B cell (primary cell): ENCODE data around the gene NSUN2. TPM values are rescaled to one million over a fixed set of nuclear protein-coding genes. Genes with fewer than 3 reads are reported as not detected.

Experiments used
- ATAC-seq: fragments of 200-7000 bp; cut with Tn5 transposase; one replicate; pipeline ENCODE4 v1.10.0; 2021; ENCODE audit warnings: low read depth, mild to moderate bottlenecking, moderate number of reproducible peaks, moderate library complexity
- CTCF ChIA-PET: fragments of 350-600 bp; sonication (Branson Sonifier 250); formaldehyde crosslinking; loops from one replicate; lab custom pipeline; 2021; ENCODE audit warnings: antibody characterized with exemption, inconsistent platforms; lab: Charles Lee
- POLR2A ChIA-PET: fragments of 350-600 bp; sonication (Branson Sonifier 250); formaldehyde crosslinking; loops from one replicate; lab custom pipeline; 2021; ENCODE audit warnings: antibody characterized with exemption; lab: Charles Lee
- DNase-seq: peaks from one replicate; pipeline ENCODE4 v3.0.0; 2013
- H2AFZ ChIP-seq: 2 replicates; pipeline ENCODE4 v1.6.1; 2012; ENCODE audit warnings: mild to moderate bottlenecking, low read depth, low read length; ENCODE audit not compliant: insufficient read depth, poor library complexity, severe bottlenecking
- H3K27ac ChIP-seq, 2 donors: 1 replicate in 1 of 2; 2 replicates in 1 of 2; pipeline ENCODE4 v1.5.1; 2012 to 2013; ENCODE audit warnings: low read length in 2 of 2, mild to moderate bottlenecking in 2 of 2, moderate library complexity in 1 of 2
- H3K27me3 ChIP-seq, 4 experiments: fragments of 200-600 bp in 1 of 4; sonication (generic) in 1 of 4; replicated peaks in 1 of 4; 1 replicate in 2 of 4; 2 replicates in 2 of 4; pipeline versions ENCODE4 v1.6.1 to v1.7.0; 2013 to 2016; ENCODE audit warnings: low read length in 3 of 4, mild to moderate bottlenecking in 2 of 4, mixed read lengths in 1 of 4, moderate library complexity in 1 of 4; ENCODE audit not compliant: insufficient read depth in 4 of 4, control insufficient read depth in 3 of 4; ENCODE audit errors: control extremely low read depth in 1 of 4
- H3K36me3 ChIP-seq, 2 experiments: replicated peaks in 1 of 2; 1 replicate in 1 of 2; 2 replicates in 1 of 2; pipeline versions ENCODE4 v1.6.1 to v1.7.1; 2013; ENCODE audit warnings: low read length in 1 of 2; ENCODE audit not compliant: insufficient read depth in 2 of 2, control insufficient read depth in 1 of 2; ENCODE audit errors: control extremely low read depth in 1 of 2, extremely low read depth in 1 of 2
- H3K4me1 ChIP-seq, 2 donors: fragments of 200-600 bp in 1 of 2; sonication (generic) in 1 of 2; 1 replicate in 1 of 2; 2 replicates in 1 of 2; pipeline versions ENCODE4 v1.5.1 to v1.6.1; 2013 to 2017; ENCODE audit warnings: low read length in 2 of 2; ENCODE audit not compliant: control insufficient read depth in 2 of 2, insufficient read depth in 2 of 2
- H3K4me2 ChIP-seq: replicated peaks from 2 replicates; pipeline ENCODE3; 2012; ENCODE audit warnings: mild to moderate bottlenecking, low read depth, low read length; ENCODE audit not compliant: poor library complexity, severe bottlenecking
- H3K4me3 ChIP-seq, 5 experiments: fragments of 200-600 bp in 1 of 5; sonication (generic) in 1 of 5; 1 replicate in 3 of 5; 2 replicates in 2 of 5; pipeline versions ENCODE4 v1.5.1 to v1.7.0; 2011 to 2016; ENCODE audit warnings: low read length in 4 of 5, mild to moderate bottlenecking in 4 of 5, low read depth in 2 of 5, control low read depth in 1 of 5, moderate library complexity in 1 of 5; ENCODE audit not compliant: insufficient read depth in 1 of 5; ENCODE audit errors: control extremely low read depth in 1 of 5, extremely low read depth in 1 of 5
- H3K79me2 ChIP-seq: fragments of 200-600 bp; sonication (generic); one replicate; pipeline ENCODE4 v1.6.0; 2016; ENCODE audit warnings: low read length; ENCODE audit not compliant: control insufficient read depth, insufficient read depth
- H3K9ac ChIP-seq: fragments of 200-600 bp; sonication (generic); 2 replicates; pipeline ENCODE4 v1.6.1; 2017; ENCODE audit warnings: mild to moderate bottlenecking, low read length, moderate library complexity
- H3K9me3 ChIP-seq, 3 donors: one replicate each; pipeline versions ENCODE4 v1.6.1 to v1.7.1; 2013; ENCODE audit warnings: low read length in 2 of 3; ENCODE audit not compliant: control insufficient read depth in 2 of 3, insufficient read depth in 1 of 3; ENCODE audit errors: control extremely low read depth in 1 of 3
- H4K20me1 ChIP-seq: 2 replicates; pipeline ENCODE4 v1.6.0; 2012; ENCODE audit warnings: mild to moderate bottlenecking, low read length; ENCODE audit not compliant: insufficient read depth, control insufficient read depth, poor library complexity, severe bottlenecking
- H3K27ac Mint-ChIP-seq: one replicate; pipeline ENCODE4 v1.8.0; 2021; ENCODE audit warnings: mixed read lengths
- H3K27me3 Mint-ChIP-seq: one replicate; pipeline ENCODE4 v1.8.0; 2021; ENCODE audit warnings: mixed read lengths
- H3K4me1 Mint-ChIP-seq: one replicate; pipeline ENCODE4 v1.8.0; 2021; ENCODE audit warnings: mixed read lengths
- H3K4me3 Mint-ChIP-seq: one replicate; pipeline ENCODE4 v1.8.0; 2021; ENCODE audit warnings: mixed read lengths
- H3K9me3 Mint-ChIP-seq: one replicate; pipeline ENCODE4 v1.8.0; 2022; ENCODE audit warnings: mixed read lengths; ENCODE audit not compliant: insufficient read depth
- CTCF ChIP-seq: fragments of 200-600 bp; IDR thresholded peaks from one replicate; pipeline ENCODE4 v1.8.0; 2022; ENCODE audit warnings: antibody characterized with exemption, mild to moderate bottlenecking
- EZH2 ChIP-seq: IDR thresholded peaks from 2 replicates; pipeline ENCODE4 v1.6.1; 2012; ENCODE audit warnings: borderline replicate concordance, low read depth, mild to moderate bottlenecking, moderate library complexity, low read length; ENCODE audit not compliant: insufficient read depth, poor library complexity, severe bottlenecking
- WGBS: methylation state at CpG from one replicate; pipeline ENCODE4 v1.1.5; 2013; ENCODE audit warnings: missing lambda C conversion rate; ENCODE audit not compliant: insufficient coverage; 5-methylcytosine and 5-hydroxymethylcytosine counted together
- intact Hi-C: fragments of 100-400 bp; cut with micrococcal nuclease; formaldehyde crosslinking; loops from one replicate; pipeline ENCODE4 v1.10.0; 2022
- polyA plus RNA-seq: library from polyadenylated mRNA; depleted of rRNA; stranded (reverse); fragments of >200 nt; gene quantifications from 2 replicates; pipeline ENCODE4 v1.2.3, GENCODE V29; 2012
- total RNA-seq, 2 donors: library from RNA; stranded (reverse); fragments of 120-200 nt in 1 of 2; gene quantifications; 1 replicate in 1 of 2; 2 replicates in 1 of 2; pipeline versions ENCODE4 v1.2.3 to v1.2.4, GENCODE V29; 2013 to 2022

NSUN2 gene
- total and polyA plus RNA-seq, 2 donors (not counting 1 experiment from before 2014, with no cell fraction given), result 58.8 to 85.0 TPM

GRCh38 chr5:6681682-6682081, 48.8 kb upstream of the NSUN2 start:
- TF ChIP-seq CTCF, result no peak
- TF ChIP-seq EZH2, result no peak
- H3K27ac Mint-ChIP-seq, result no peak overlapping the region

GRCh38 chr5:6680922-6681321, 48.1 kb upstream of the NSUN2 start:
- Mint-ChIP-seq H3K9me3 (no peaks in the 10 kb centered on the region), H3K4me3 (no peak overlapping the region), H3K27ac (no peak overlapping the region), H3K4me1 (no peaks in the 10 kb centered on the region), H3K27me3 (peaks cover 26% of the 10 kb centered on the region)
- WGBS, result 52% methylated on average over 3 of the region's 6 CpGs
- ChIA-PET CTCF (no interaction called here), POLR2A (no interaction called here)
- no peaks in the 10 kb centered on the region for H3K4me1 ChIP-seq
- no peaks in the 10 kb centered on the region for H4K20me1 ChIP-seq
- DNase-seq (no peak), ATAC-seq (no peak)
- H3K27ac ChIP-seq, result no peak overlapping the region
- H3K9ac ChIP-seq, result no peak overlapping the region
- no peak overlapping the region for H3K4me3 ChIP-seq
- H3K27me3 ChIP-seq, result peaks cover 0 to 27% (median 12%) of the 10 kb centered on the region in 4 experiments
- TF ChIP-seq EZH2, result no peak
- TF ChIP-seq CTCF, result no peak
- no peaks in the 10 kb centered on the region for H3K79me2 ChIP-seq
- no peak overlapping the region for H2AFZ ChIP-seq
- H3K4me2 ChIP-seq, result no peak overlapping the region
- no peaks in the 10 kb centered on the region for H3K36me3 ChIP-seq
- intact Hi-C loops, result no loop called here
- peaks cover 0 to 3% (median 0%) of the 10 kb centered on the region in 3 donors for H3K9me3 ChIP-seq

More at GRCh38 chr5:6681682-6682081, 48.8 kb upstream of the NSUN2 start:
- no peaks in the 10 kb centered on the region for H3K79me2 ChIP-seq
- no peaks in the 10 kb centered on the region for H3K9me3 Mint-ChIP-seq
- H4K20me1 ChIP-seq, result no peaks in the 10 kb centered on the region
- H3K9ac ChIP-seq, result no peak overlapping the region
- no peak overlapping the region for H3K27ac ChIP-seq
- peaks cover 32% of the 10 kb centered on the region for H3K27me3 Mint-ChIP-seq
- H3K9me3 ChIP-seq, result peaks cover 0 to 6% (median 0%) of the 10 kb centered on the region in 3 donors
- no peaks in the 10 kb centered on the region for H3K4me1 Mint-ChIP-seq
- no peak overlapping the region for H3K4me2 ChIP-seq
- H2AFZ ChIP-seq, result no peak overlapping the region
- DNase-seq (no peak), ATAC-seq (no peak)
- ChIA-PET POLR2A (no interaction called here), CTCF (no interaction called here)
- H3K4me1 ChIP-seq, result peaks cover under 1 to 1% of the 10 kb centered on the region in 2 donors
- no peaks in the 10 kb centered on the region for H3K36me3 ChIP-seq
- intact Hi-C loops, result no loop called here
- H3K27me3 ChIP-seq, result peaks cover 0 to 35% (median 15%) of the 10 kb centered on the region in 4 experiments
- WGBS, result 75% methylated on average over 2 of the region's 2 CpGs
- no peak overlapping the region for H3K4me3 Mint-ChIP-seq
- H3K4me3 ChIP-seq, result no peak overlapping the region
